ENCODE measurements around the gene ESF1.

ESF1 gene, protein sequence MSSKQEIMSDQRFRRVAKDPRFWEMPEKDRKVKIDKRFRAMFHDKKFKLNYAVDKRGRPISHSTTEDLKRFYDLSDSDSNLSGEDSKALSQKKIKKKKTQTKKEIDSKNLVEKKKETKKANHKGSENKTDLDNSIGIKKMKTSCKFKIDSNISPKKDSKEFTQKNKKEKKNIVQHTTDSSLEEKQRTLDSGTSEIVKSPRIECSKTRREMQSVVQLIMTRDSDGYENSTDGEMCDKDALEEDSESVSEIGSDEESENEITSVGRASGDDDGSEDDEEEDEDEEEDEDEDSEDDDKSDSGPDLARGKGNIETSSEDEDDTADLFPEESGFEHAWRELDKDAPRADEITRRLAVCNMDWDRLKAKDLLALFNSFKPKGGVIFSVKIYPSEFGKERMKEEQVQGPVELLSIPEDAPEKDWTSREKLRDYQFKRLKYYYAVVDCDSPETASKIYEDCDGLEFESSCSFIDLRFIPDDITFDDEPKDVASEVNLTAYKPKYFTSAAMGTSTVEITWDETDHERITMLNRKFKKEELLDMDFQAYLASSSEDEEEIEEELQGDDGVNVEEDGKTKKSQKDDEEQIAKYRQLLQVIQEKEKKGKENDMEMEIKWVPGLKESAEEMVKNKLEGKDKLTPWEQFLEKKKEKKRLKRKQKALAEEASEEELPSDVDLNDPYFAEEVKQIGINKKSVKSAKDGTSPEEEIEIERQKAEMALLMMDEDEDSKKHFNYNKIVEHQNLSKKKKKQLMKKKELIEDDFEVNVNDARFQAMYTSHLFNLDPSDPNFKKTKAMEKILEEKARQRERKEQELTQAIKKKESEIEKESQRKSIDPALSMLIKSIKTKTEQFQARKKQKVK

DNA sequence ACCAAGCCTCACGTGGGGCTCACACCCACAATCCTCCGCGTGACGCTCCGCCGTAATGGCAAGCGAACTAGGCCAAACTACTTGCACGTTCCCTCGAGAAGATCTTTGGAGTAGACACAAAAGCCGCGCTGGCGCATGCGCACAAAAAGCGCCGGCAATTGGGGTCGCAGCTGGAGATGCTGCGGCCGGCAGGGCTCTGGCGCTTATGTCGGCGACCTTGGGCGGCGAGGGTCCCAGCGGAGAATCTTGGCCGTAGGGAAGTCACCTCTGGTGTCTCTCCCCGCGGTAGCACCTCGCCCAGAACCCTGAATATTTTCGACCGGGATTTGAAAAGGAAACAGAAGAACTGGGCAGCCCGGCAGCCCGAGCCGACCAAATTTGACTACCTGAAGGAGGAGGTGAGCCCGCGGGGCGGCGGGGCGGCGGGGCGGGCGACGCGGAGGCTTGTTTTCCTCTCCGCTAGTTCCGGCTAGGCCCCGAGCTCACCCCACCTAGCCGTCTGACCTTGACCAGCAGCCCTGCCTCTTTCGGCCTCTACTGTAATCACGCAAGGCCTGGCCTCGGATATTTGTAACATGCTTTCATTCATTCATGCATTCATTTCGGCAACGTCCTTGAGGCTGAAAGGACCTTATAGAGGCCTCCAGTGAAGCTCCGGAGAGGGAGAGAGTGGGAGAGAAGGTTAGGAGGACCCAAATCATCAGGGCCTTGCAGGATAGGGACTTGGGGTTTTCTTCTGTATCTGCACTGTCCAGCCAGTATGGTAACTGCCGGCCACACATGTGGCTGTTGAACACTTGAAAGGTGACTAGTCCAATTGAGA lies at the start of gene ESF1, which contains the start of gene NDUFAF5:
Gene ESF1, minus strand, starts transcription at position 27 of the 823 bp plus-strand sequence. CDS start 1,779 bp downstream, outside the sequence.
Gene NDUFAF5, plus strand, starts transcription at position 136 of the 823 bp plus-strand sequence. Its CDS starts 41 bp downstream, at position 177.
- no peak for TF ChIP-seq ZNF274 (IDR thresholded peaks at IDR 0.05; ENCODE audit: low read depth, low read length)
- H3K4me3 ChIP-seq (ENCODE audit: low read length) = peak within 1 kb of the TSS; percentile 99

DNA sequence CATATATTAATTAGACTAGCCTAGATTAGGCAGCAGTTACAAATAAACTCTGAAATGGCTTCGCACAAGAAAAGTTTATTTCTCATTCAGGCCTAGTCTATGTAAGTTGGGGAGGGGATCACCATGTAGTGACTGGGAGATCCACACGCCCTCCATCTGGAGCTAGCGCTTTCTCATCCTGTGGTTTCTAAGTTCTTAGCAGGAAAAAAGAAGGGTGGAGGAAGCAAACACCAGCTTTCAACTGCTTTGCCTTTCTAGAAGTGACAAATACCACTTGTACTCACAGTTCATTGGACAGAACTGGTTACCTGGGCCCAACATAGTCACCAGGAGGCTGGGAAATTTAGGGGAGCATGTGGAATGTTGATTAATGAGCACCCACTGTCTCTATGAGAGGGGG lies 46.8 kb upstream of the ESF1 start:
- no peak for TF ChIP-seq ZNF274 (IDR thresholded peaks at IDR 0.05; ENCODE audit: low read depth, low read length)
- no peak overlapping the region for H3K4me3 ChIP-seq (ENCODE audit: low read length)

DNA sequence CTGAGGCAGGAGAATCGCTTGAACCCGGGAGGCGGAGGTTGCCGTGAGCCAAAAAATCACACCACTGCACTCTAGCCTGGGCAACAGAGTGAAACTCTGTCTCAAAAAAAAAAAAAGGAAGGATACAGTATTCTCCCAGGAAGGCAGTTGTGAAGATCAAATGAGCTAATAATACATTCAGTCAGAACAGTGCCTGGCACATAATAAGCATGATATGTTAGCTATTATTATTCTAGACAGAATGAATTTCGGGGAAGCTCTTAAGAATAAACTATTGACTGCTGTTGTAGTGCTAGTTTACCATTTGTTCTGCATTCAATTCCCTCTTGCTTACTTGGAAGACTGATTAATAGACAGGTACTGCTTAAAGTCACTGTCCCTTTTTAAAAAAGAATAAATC lies 40.7 kb upstream of the ESF1 start:
- no peak overlapping the region for H3K4me3 ChIP-seq (ENCODE audit: low read length)
- TF ChIP-seq ZNF274 (IDR thresholded peaks at IDR 0.05; ENCODE audit: low read depth, low read length) = no peak

DNA sequence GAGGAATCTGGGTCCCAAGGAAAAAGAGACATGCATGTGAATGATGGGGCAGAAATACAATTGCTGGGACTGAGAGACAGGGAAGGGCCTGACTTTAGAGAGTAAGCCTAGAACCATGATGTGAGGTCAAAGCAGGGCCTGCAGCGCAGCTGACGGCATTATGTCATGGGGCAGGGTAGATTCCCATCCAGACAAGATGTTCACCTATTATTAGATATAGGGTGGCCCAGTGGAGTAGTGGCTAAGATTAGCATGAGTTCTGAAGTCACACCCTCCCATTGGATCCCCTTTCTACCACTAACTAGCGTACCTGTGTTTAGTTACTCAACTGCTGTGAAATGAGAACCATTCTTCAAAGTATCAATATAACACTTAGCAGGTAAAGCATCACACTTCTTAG lies 39.7 kb upstream of the ESF1 start:
- H3K4me3 ChIP-seq (ENCODE audit: low read length) = no peak overlapping the region
- TF ChIP-seq ZNF274 (IDR thresholded peaks at IDR 0.05; ENCODE audit: low read depth, low read length) = no peak

DNA sequence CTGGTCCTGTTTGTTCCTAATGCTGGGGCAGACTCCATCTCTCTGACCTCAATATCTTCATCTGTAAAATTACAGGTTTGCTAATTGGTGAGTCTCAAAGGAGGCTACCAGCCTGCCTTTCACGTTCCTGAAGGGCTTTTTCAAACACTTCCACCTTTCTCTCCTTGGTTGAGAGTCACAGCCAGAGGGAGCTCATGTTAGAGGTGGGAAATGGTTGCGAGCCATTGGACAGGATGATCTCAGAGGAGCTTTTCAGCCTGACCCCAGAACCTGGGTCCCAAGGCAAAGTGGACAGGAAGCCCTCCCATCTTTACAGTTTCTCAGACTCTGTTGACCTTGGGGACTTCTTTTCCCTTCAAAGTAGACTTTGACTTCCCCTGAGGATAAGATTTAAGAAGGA lies 37.7 kb upstream of the ESF1 start:
- H3K4me3 ChIP-seq (ENCODE audit: low read length) = no peak overlapping the region
- TF ChIP-seq ZNF274 (IDR thresholded peaks at IDR 0.05; ENCODE audit: low read depth, low read length) = no peak

DNA sequence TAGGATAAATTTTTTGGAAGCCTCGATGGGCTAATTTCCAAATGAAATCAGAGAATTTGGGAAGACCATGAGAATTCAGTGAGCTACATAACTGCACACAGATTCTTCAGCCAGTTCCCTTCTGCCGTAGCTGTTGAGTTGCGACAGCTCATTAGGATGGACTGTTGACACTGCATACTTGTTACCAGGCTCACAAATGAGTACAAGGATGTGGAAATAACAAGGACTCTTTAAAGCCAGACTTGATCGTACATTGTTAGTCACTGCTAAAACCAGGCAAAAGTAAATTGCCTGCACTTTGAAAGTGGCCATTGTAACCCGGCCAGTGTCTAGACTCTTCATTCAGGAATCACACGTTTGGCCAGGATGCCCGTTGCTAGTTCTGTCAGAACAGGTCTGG lies 37.2 kb upstream of the ESF1 start:
- no peak overlapping the region for H3K4me3 ChIP-seq (ENCODE audit: low read length)
- TF ChIP-seq ZNF274 (IDR thresholded peaks at IDR 0.05; ENCODE audit: low read depth, low read length) = no peak

DNA sequence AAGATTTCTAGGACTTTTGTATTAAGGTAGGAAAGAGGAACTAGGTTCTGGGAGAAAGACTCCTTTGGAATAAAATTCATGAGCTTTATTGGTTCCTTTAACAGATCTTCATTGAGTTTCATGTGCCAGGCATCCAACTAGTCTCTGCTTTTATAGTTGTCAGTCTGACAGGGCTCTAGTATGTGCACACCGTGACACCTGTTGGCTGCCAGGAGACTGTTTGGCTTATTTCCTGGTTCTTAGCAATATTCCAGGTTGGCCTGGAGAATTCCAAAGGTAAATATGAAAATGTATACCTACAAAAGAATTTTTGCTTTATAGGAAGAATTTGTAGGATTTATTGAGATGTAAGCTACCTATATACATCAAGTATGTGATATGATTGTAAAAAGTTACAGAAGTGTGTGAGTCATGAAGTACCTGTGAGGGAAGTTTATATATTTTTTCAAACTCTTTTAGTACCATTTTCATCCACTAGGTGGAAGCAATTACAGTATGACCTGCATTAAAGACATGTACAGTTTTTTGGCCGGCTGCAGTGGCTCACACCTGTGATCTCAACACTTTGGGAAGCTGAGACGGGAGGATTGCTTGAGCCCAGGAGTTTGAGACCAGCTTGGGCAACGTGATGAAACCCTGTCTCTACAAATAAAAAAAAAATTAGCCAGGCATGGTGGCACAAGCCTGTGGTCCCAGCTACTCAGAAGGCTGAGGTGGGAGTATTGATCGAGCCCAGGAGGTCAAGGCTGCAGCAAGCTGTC lies 35.3 kb upstream of the ESF1 start:
- no peak overlapping the region for H3K4me3 ChIP-seq (ENCODE audit: low read length)
- TF ChIP-seq ZNF274 (IDR thresholded peaks at IDR 0.05; ENCODE audit: low read depth, low read length) = no peak

DNA sequence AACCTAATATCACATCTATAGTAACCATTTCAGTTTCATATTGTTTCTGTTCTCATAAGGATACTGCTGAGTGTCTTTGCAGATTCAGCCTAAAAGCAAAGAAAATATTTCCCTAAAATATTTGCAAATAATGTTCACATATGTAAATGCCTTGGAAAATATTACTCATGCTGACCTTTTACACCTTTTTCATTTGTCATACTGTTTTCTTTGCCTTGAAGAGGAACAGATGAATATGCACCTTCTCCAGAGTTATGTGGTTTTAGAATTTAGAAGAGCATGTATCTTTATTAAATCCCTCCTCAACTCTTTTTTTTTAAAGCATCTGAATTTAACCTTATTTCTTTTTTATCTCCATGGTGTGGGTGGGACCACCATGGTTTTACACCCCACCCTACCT lies 32.6 kb upstream of the ESF1 start:
- no peak for TF ChIP-seq ZNF274 (IDR thresholded peaks at IDR 0.05; ENCODE audit: low read depth, low read length)
- no peak overlapping the region for H3K4me3 ChIP-seq (ENCODE audit: low read length)

DNA sequence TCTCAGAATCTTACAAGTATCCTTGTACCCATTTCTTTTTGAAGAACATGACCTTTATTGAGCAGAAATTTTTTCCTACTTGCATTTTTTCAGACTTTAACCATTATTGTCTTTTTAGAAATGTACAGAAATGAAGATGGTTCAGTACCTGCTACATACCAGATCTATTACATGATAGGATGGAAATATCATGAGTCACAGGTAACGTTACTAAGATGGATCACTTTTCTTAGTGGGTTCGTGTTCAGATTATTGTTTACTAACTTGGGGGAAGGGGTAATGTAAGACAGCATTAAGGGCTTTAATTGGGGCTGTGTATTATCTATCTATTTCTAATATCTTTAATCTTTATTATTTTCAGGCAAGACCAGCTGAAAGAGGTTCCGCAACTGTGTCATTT lies 32.0 kb upstream of the ESF1 start:
- no peak for TF ChIP-seq ZNF274 (IDR thresholded peaks at IDR 0.05; ENCODE audit: low read depth, low read length)
- no peak overlapping the region for H3K4me3 ChIP-seq (ENCODE audit: low read length)

DNA sequence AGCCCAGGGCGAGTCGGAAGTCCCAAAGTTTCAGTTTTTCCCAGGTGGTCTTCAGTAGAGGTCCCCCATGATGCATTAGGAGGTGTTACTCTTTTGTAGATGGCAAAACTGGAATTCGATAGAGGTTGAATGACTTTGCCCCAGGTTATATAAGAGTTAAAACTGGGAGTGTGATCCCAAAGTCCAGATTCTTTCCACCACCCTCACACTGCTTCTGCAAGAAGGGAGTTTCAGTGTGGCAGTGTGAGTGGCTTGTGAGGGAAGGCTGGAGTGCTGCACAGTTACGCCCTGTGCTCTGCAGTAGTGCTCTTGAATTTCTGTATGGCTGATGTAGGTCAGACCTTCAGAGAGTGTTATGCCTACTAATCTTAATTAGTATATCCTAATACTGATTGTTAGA lies 30.0 kb upstream of the ESF1 start:
- no peak overlapping the region for H3K4me3 ChIP-seq (ENCODE audit: low read length)
- TF ChIP-seq ZNF274 (IDR thresholded peaks at IDR 0.05; ENCODE audit: low read depth, low read length) = no peak

DNA sequence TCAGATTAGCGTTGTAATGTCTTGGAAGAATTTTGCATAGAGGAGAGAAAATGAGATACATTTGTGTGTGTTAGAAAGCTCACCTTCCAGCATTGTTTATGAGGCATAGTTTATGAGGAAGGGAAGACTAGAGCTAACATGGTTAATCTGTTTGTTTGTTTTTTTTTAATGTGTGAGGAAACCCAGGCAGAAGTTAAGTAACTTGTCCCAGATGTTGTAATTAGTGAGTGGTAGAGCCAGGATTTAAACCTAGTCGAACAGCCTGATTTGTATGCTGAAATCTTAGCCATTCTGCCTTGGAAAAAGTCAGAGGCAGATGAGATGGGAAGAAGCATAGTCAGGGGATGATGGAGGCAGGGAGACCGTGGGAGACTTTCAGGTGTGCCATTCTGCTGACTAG lies 29.2 kb upstream of the ESF1 start:
- no peak overlapping the region for H3K4me3 ChIP-seq (ENCODE audit: low read length)
- no peak for TF ChIP-seq ZNF274 (IDR thresholded peaks at IDR 0.05; ENCODE audit: low read depth, low read length)

DNA sequence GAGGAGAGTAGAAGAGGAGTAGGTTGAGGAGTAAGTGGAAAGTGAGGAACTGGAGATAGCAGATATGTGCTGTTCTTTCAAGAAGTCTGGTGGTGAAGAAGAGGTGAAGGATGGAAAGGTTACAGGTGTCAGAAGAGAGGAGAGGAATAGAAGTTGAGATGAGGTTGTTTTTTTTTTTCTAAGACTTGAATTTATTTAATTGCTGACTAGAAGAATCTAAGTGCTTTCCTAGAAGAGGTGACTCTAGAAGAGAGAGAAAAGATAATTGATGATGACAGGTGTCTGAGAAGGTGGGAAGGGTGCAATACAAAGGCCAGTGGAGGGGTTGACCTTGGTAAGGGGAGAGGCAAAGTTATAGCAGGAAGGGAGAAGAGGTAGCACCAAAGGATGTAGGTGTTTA lies 25.7 kb upstream of the ESF1 start:
- no peak overlapping the region for H3K4me3 ChIP-seq (ENCODE audit: low read length)

DNA sequence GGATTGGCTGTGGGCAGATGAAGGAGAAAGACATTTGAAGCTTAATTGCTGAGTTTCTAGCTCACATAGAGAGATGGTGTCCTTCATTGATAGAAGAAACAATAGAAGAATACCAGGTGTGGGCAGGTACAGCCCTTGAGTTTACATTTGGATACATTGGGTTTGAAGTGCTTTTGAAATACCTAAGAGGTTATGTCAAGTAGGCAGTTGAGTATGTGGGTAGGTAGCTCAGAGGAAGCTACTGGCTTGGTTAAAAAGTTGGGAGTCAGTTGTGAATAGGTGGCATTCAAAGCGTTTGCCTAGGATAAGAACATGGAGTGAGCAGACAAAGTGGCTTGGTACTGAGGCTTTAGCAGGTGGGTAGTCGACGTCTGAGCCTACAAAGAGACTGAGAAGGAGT lies 25.1 kb upstream of the ESF1 start:
- H3K4me3 ChIP-seq (ENCODE audit: low read length) = no peak overlapping the region
- no peak for TF ChIP-seq ZNF274 (IDR thresholded peaks at IDR 0.05; ENCODE audit: low read depth, low read length)

More for the DNA sequence above, 25.7 kb upstream of the ESF1 start:
- TF ChIP-seq ZNF274 (IDR thresholded peaks at IDR 0.05; ENCODE audit: low read depth, low read length) = no peak
